ENCODE results near the gene TUBA3C.
"Not testable (repeated sequence)": the region's sequence is repeated elsewhere in the genome, so short reads cannot be mapped to it uniquely, and the experiment has no call there.

TUBA3C gene

GRCh38 chr13:19184176-19184575, 2.6 kb upstream of the TUBA3C start:
- H3K9me3 Mint-ChIP-seq: peaks cover 97% of the 10 kb centered on the region
- no peaks in the 10 kb centered on the region for H3K36me3 Mint-ChIP-seq (ENCODE audit: low read depth)
- H3K27me3 Mint-ChIP-seq (ENCODE audit: low read depth, poor library complexity): peaks cover 3% of the 10 kb centered on the region
- H3K27ac Mint-ChIP-seq: no peak overlapping the region
- no peak overlapping the region for H3K4me3 Mint-ChIP-seq
- no peak for TF ChIP-seq CTCF (IDR thresholded peaks at IDR 0.05)
- DNase-seq: no peak
- H3K4me1 Mint-ChIP-seq: no peaks in the 10 kb centered on the region

GRCh38 chr13:19183676-19184075, 2.1 kb upstream of the TUBA3C start:
- Mint-ChIP-seq H3K4me3 (no peak overlapping the region), H3K36me3 (ENCODE audit: low read depth) (no peaks in the 10 kb centered on the region), H3K27ac (no peak overlapping the region), H3K9me3 (peaks cover 98% of the 10 kb centered on the region), H3K27me3 (ENCODE audit: low read depth, poor library complexity) (peaks cover 3% of the 10 kb centered on the region), H3K4me1 (no peaks in the 10 kb centered on the region)
- no peak for DNase-seq
- no peak for TF ChIP-seq CTCF (IDR thresholded peaks at IDR 0.05)

- DNase-seq: no peak
- Mint-ChIP-seq H3K27ac (no peak overlapping the region), H3K36me3 (ENCODE audit: low read depth) (no peaks in the 10 kb centered on the region), H3K9me3 (peaks cover 98% of the 10 kb centered on the region), H3K4me1 (no peaks in the 10 kb centered on the region), H3K4me3 (no peak overlapping the region), H3K27me3 (ENCODE audit: low read depth, poor library complexity) (peaks cover 3% of the 10 kb centered on the region)
- no peak for TF ChIP-seq CTCF (IDR thresholded peaks at IDR 0.05)
Measured at GRCh38 chr13:19182536-19182935, 912 bp upstream of the TUBA3C start.

GRCh38 chr13:19181021-19181620, 503 bp downstream of the TUBA3C start:
- Mint-ChIP-seq H3K27me3 (ENCODE audit: low read depth, poor library complexity) (peaks cover 3% of the 10 kb centered on the region), H3K9me3 (peaks cover 97% of the 10 kb centered on the region), H3K4me3 (no peak overlapping the region), H3K27ac (no peak overlapping the region), H3K36me3 (ENCODE audit: low read depth) (no peaks in the 10 kb centered on the region), H3K4me1 (no peaks in the 10 kb centered on the region)
- no peak for DNase-seq
- no peak for TF ChIP-seq CTCF (IDR thresholded peaks at IDR 0.05)

GRCh38 chr13:19179916-19180315, 1.7 kb downstream of the TUBA3C start:
- peaks cover 3% of the 10 kb centered on the region for H3K27me3 Mint-ChIP-seq (ENCODE audit: low read depth, poor library complexity)
- H3K4me1 Mint-ChIP-seq: no peaks in the 10 kb centered on the region
- no peaks in the 10 kb centered on the region for H3K36me3 Mint-ChIP-seq (ENCODE audit: low read depth)
- TF ChIP-seq CTCF (IDR thresholded peaks at IDR 0.05): no peak
- DNase-seq: no peak
- no peak overlapping the region for H3K27ac Mint-ChIP-seq
- no peak overlapping the region for H3K4me3 Mint-ChIP-seq
- H3K9me3 Mint-ChIP-seq: peaks cover 96% of the 10 kb centered on the region

- DNase-seq: no peak
- TF ChIP-seq CTCF (IDR thresholded peaks at IDR 0.05): no peak
- peaks cover 3% of the 10 kb centered on the region for H3K27me3 Mint-ChIP-seq (ENCODE audit: low read depth, poor library complexity)
- H3K9me3 Mint-ChIP-seq: peaks cover 95% of the 10 kb centered on the region
- no peak overlapping the region for H3K27ac Mint-ChIP-seq
- no peaks in the 10 kb centered on the region for H3K36me3 Mint-ChIP-seq (ENCODE audit: low read depth)
- H3K4me3 Mint-ChIP-seq: no peak overlapping the region
- H3K4me1 Mint-ChIP-seq: no peaks in the 10 kb centered on the region
Measured at GRCh38 chr13:19178901-19179593, 2.6 kb downstream of the TUBA3C start.

- not testable (repeated sequence) for H3K27me3 Mint-ChIP-seq (ENCODE audit: low read depth, poor library complexity); DNase-seq; H3K36me3 Mint-ChIP-seq (ENCODE audit: low read depth); H3K4me3 Mint-ChIP-seq; H3K4me1 Mint-ChIP-seq; H3K27ac Mint-ChIP-seq
- H3K9me3 Mint-ChIP-seq: peaks cover 95% of the 10 kb centered on the region
Measured at GRCh38 chr13:19176981-19177776, 4.4 kb downstream of the TUBA3C start.

All from nephron progenitor cell (in vitro differentiated cells).